SK-N-SH (cell line): ENCODE measurements around the gene GSK3A.

Source experiments
- ELF1 ChIP-seq: IDR thresholded peaks from 2 replicates; pipeline ENCODE4 v1.4.0; 2012
- EP300 ChIP-seq, 2 experiments: IDR thresholded peaks; 2 replicates each; pipeline versions ENCODE4 v1.4.0 to v1.6.1; 2012; ENCODE audit warnings: borderline replicate concordance in 1 of 2, low read depth in 1 of 2, low read length in 1 of 2
- EZH2phosphoT487 ChIP-seq: fragments of 200-600 bp; sonication (generic); IDR thresholded peaks from 2 replicates; pipeline ENCODE4 v1.6.1; 2017; ENCODE audit warnings: low read depth, mixed run types, mild to moderate bottlenecking, antibody characterized with exemption, moderate library complexity, borderline replicate concordance
- GATA2 ChIP-seq: sonication (generic); formaldehyde crosslinking; IDR thresholded peaks from 2 replicates; pipeline ENCODE4 v1.5.0; 2020; ENCODE audit warnings: mild to moderate bottlenecking, missing genetic modification reagents
- MXI1 ChIP-seq: IDR thresholded peaks from 2 replicates; pipeline ENCODE4 v1.6.1; 2012; ENCODE audit warnings: mild to moderate bottlenecking, low read depth, low read length, improper control_type of control experiment
- NRF1 ChIP-seq: IDR thresholded peaks from 2 replicates; pipeline ENCODE4 v1.6.1; 2012; ENCODE audit warnings: low read depth, mild to moderate bottlenecking, low read length
- POLR2AphosphoS5 ChIP-seq: IDR thresholded peaks from 2 replicates; pipeline ENCODE4 v1.6.1; 2012; ENCODE audit warnings: low read depth, low read length
- RAD21 ChIP-seq: IDR thresholded peaks from 2 replicates; pipeline ENCODE4 v1.6.1; 2012; ENCODE audit warnings: mild to moderate bottlenecking, low read length
- RCOR1 ChIP-seq: fragments of 150-350 bp; IDR thresholded peaks from 2 replicates; pipeline ENCODE4 v1.6.1; 2017; ENCODE audit warnings: antibody characterized with exemption, low read length
- TAF1 ChIP-seq: IDR thresholded peaks from 2 replicates; pipeline ENCODE4 v1.6.1; 2012; ENCODE audit warnings: low read depth, mild to moderate bottlenecking, low read length, moderate library complexity, borderline replicate concordance
- TF ChIP-seq, protein P1 (sequence below): fragments of 200-600 bp; sonication (generic); IDR thresholded peaks from 2 replicates; pipeline ENCODE4 v1.6.1; 2017; ENCODE audit warnings: antibody characterized with exemption, mild to moderate bottlenecking, moderate library complexity
- TF ChIP-seq, protein P2 (sequence below): IDR thresholded peaks from 2 replicates; pipeline ENCODE4 v1.6.1; 2012; ENCODE audit warnings: mild to moderate bottlenecking, low read depth, low read length, moderate library complexity

DNA sequence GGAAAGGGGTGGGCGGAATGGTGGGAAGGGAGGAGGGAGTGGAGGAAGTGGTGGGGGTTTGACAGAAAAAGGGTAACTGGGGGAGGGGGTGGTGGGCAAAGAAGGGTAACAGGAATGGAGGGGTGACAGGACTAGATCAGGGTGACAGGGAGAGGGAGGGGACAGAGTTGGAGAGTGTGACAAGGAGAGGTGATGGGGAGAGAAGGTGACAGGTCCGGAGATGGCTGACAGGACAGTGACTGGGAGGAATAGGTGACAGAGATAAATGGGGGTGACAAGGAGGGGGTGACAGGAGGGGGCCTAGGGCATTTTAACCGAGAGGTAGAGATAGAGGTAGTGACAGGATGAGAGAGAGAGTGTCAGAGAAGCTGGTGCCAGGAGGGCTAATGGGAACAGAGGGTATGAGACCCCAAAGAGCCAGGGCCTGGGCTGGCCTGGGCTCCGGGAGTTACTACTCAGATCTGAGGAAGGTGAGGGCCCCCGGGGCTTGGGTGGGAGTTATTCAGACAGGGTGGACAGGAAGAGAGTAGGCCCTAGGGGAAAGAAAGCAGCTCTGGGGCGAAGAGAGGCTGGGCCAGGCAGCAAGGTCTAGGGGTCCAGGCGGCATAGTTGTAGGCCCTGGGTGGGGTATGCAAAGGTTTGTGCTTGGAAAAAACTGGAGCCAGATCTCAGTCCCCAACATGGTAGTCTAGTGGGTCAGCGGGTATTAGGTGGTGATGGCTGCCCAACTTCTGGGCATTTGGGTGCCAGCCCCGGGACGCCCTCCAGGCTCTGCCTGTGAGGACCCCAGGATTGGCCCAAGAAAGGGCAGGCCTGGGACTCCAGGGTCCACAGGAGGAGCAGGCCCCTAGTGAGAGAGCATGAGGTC lies 27.3 kb upstream of the GSK3A start:
- TF ChIP-seq RCOR1 (no peak), MXI1 (no peak), NRF1 (no peak), ELF1 (no peak), EZH2phosphoT487 (no peak), POLR2AphosphoS5 (no peak), RAD21 (no peak), EP300 (IDR thresholded peaks at IDR 0.05; ENCODE audit: borderline replicate concordance in 1 of 2, low read depth in 1 of 2, low read length in 1 of 2) (no peak), TAF1 (no peak), GATA2 (CRISPR knock-in tag) (no peak)
- TF ChIP-seq, protein P1, sequence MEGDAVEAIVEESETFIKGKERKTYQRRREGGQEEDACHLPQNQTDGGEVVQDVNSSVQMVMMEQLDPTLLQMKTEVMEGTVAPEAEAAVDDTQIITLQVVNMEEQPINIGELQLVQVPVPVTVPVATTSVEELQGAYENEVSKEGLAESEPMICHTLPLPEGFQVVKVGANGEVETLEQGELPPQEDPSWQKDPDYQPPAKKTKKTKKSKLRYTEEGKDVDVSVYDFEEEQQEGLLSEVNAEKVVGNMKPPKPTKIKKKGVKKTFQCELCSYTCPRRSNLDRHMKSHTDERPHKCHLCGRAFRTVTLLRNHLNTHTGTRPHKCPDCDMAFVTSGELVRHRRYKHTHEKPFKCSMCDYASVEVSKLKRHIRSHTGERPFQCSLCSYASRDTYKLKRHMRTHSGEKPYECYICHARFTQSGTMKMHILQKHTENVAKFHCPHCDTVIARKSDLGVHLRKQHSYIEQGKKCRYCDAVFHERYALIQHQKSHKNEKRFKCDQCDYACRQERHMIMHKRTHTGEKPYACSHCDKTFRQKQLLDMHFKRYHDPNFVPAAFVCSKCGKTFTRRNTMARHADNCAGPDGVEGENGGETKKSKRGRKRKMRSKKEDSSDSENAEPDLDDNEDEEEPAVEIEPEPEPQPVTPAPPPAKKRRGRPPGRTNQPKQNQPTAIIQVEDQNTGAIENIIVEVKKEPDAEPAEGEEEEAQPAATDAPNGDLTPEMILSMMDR: no peak
- TF ChIP-seq, protein P2, sequence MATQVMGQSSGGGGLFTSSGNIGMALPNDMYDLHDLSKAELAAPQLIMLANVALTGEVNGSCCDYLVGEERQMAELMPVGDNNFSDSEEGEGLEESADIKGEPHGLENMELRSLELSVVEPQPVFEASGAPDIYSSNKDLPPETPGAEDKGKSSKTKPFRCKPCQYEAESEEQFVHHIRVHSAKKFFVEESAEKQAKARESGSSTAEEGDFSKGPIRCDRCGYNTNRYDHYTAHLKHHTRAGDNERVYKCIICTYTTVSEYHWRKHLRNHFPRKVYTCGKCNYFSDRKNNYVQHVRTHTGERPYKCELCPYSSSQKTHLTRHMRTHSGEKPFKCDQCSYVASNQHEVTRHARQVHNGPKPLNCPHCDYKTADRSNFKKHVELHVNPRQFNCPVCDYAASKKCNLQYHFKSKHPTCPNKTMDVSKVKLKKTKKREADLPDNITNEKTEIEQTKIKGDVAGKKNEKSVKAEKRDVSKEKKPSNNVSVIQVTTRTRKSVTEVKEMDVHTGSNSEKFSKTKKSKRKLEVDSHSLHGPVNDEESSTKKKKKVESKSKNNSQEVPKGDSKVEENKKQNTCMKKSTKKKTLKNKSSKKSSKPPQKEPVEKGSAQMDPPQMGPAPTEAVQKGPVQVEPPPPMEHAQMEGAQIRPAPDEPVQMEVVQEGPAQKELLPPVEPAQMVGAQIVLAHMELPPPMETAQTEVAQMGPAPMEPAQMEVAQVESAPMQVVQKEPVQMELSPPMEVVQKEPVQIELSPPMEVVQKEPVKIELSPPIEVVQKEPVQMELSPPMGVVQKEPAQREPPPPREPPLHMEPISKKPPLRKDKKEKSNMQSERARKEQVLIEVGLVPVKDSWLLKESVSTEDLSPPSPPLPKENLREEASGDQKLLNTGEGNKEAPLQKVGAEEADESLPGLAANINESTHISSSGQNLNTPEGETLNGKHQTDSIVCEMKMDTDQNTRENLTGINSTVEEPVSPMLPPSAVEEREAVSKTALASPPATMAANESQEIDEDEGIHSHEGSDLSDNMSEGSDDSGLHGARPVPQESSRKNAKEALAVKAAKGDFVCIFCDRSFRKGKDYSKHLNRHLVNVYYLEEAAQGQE: no peak
